H9 (cell line): ENCODE measurements around the gene TUT4. TPM values are rescaled to one million over a fixed set of nuclear protein-coding genes. Genes with fewer than 3 reads are reported as not detected.
A peak's percentile ranks its signal among the peaks of the same experiment; 100 is the strongest.

Experiments used
- DNase-seq: peaks from one replicate; pipeline ENCODE4 v3.0.0-alpha.2; 2017
- H2AFZ ChIP-seq: one replicate; pipeline ENCODE4 v1.6.1; 2013; ENCODE audit warnings: mild to moderate bottlenecking, low read length, control low read depth, moderate library complexity
- H2AK5ac ChIP-seq: 2 replicates; pipeline ENCODE4 v1.6.1; 2013; ENCODE audit warnings: low read length, control low read depth, mixed read lengths; ENCODE audit not compliant: insufficient read length
- H2BK120ac ChIP-seq: one replicate; pipeline ENCODE4 v1.6.1; 2013; ENCODE audit warnings: low read depth, mild to moderate bottlenecking, low read length, control low read depth, inconsistent platforms; ENCODE audit not compliant: poor library complexity, severe bottlenecking
- H2BK12ac ChIP-seq: 2 replicates; pipeline ENCODE4 v1.6.1; 2013; ENCODE audit warnings: low read length, control low read depth, mixed read lengths, low read depth; ENCODE audit not compliant: insufficient read length
- H2BK15ac ChIP-seq: 2 replicates; pipeline ENCODE4 v1.6.1; 2013; ENCODE audit warnings: low read depth, low read length, control low read depth
- H2BK20ac ChIP-seq: one replicate; pipeline ENCODE4 v1.6.1; 2013; ENCODE audit warnings: low read depth, mild to moderate bottlenecking, low read length, control low read depth, inconsistent platforms; ENCODE audit not compliant: poor library complexity, severe bottlenecking
- H2BK5ac ChIP-seq: 2 replicates; pipeline ENCODE4 v1.6.1; 2013; ENCODE audit warnings: low read length, control low read depth, mixed read lengths; ENCODE audit not compliant: insufficient read length
- H3K14ac ChIP-seq: 2 replicates; pipeline ENCODE4 v1.6.1; 2013; ENCODE audit warnings: low read length, control low read depth; ENCODE audit not compliant: insufficient read depth
- H3K18ac ChIP-seq: 2 replicates; pipeline ENCODE4 v1.6.1; 2013; ENCODE audit warnings: low read depth, mild to moderate bottlenecking, mixed read lengths, low read length, control low read depth; ENCODE audit not compliant: insufficient read length
- H3K23ac ChIP-seq: 2 replicates; pipeline ENCODE4 v1.6.1; 2013; ENCODE audit warnings: low read length, control low read depth, mixed read lengths, low read depth; ENCODE audit not compliant: insufficient read length
- H3K23me2 ChIP-seq: 2 replicates; pipeline ENCODE4 v1.6.1; 2013; ENCODE audit warnings: low read depth, mild to moderate bottlenecking, mixed read lengths, low read length, control low read depth; ENCODE audit not compliant: insufficient read length, poor library complexity, severe bottlenecking
- H3K27ac ChIP-seq: 2 replicates; pipeline ENCODE4 v1.5.1; 2013; ENCODE audit warnings: low read length, control low read depth, mixed read lengths, low read depth; ENCODE audit not compliant: insufficient read length
- H3K27me3 ChIP-seq: 2 replicates; pipeline ENCODE4 v1.6.1; 2013; ENCODE audit warnings: low read length, control low read depth, inconsistent platforms; ENCODE audit not compliant: insufficient read depth
- H3K4ac ChIP-seq: 2 replicates; pipeline ENCODE4 v1.6.1; 2013; ENCODE audit warnings: low read depth, mild to moderate bottlenecking, control low read depth, inconsistent platforms, low read length, moderate library complexity
- H3K4me1 ChIP-seq: 2 replicates; pipeline ENCODE4 v1.6.1; 2013; ENCODE audit warnings: low read length, control low read depth, inconsistent platforms; ENCODE audit not compliant: insufficient read depth
- H3K4me2 ChIP-seq: 2 replicates; pipeline ENCODE4 v1.6.1; 2013; ENCODE audit warnings: low read length, control low read depth, mixed read lengths; ENCODE audit not compliant: insufficient read length, insufficient read depth
- H3K56ac ChIP-seq: 2 replicates; pipeline ENCODE4 v1.6.1; 2013; ENCODE audit warnings: low read depth, mild to moderate bottlenecking, mixed read lengths, low read length, control low read depth; ENCODE audit not compliant: insufficient read length
- H3K79me1 ChIP-seq: 2 replicates; pipeline ENCODE4 v1.6.1; 2013; ENCODE audit warnings: low read depth, mild to moderate bottlenecking, moderate library complexity, low read length, control low read depth, inconsistent platforms; ENCODE audit not compliant: insufficient read depth, poor library complexity, severe bottlenecking
- H3K79me2 ChIP-seq: 2 replicates; pipeline ENCODE4 v1.6.1; 2013; ENCODE audit warnings: low read length, control low read depth, inconsistent platforms; ENCODE audit not compliant: insufficient read depth
- H3K9ac ChIP-seq: 2 replicates; pipeline ENCODE4 v1.6.1; 2013; ENCODE audit warnings: low read length, control low read depth, mixed read lengths; ENCODE audit not compliant: insufficient read length; ENCODE audit errors: extremely low read depth
- H3K9me3 ChIP-seq: one replicate; pipeline ENCODE4 v1.6.1; 2013; ENCODE audit warnings: low read depth, low read length, inconsistent platforms; ENCODE audit not compliant: control insufficient read depth
- H3T11ph ChIP-seq: one replicate; pipeline ENCODE4 v1.6.1; 2013; ENCODE audit warnings: mild to moderate bottlenecking, low read length, control low read depth, inconsistent platforms
- H4K20me1 ChIP-seq: one replicate; pipeline ENCODE4 v1.6.1; 2013; ENCODE audit not compliant: control insufficient read depth, insufficient read length, insufficient read depth
- H4K5ac ChIP-seq: 2 replicates; pipeline ENCODE4 v1.6.1; 2013; ENCODE audit warnings: low read depth, mild to moderate bottlenecking, mixed read lengths, low read length, control low read depth; ENCODE audit not compliant: insufficient read length
- H4K8ac ChIP-seq: replicated peaks from 2 replicates; pipeline ENCODE4 v1.6.1; 2013; ENCODE audit warnings: low read length, control low read depth, mixed read lengths, low read depth; ENCODE audit not compliant: insufficient read length
- H4K91ac ChIP-seq: 2 replicates; pipeline ENCODE4 v1.6.1; 2013; ENCODE audit warnings: low read depth, mild to moderate bottlenecking, moderate library complexity, mixed read lengths, low read length, control low read depth; ENCODE audit not compliant: insufficient read length
- H3K27ac Mint-ChIP-seq, 3 experiments: 2 replicates in 2 of 3; 3 replicates in 1 of 3; pipeline ENCODE4 v1.8.0; 2020 to 2021; ENCODE audit warnings: mixed read lengths in 3 of 3, mild to moderate bottlenecking in 1 of 3, moderate library complexity in 1 of 3
- H3K27me3 Mint-ChIP-seq: 2 replicates; pipeline ENCODE4 v1.8.0; 2021; ENCODE audit warnings: low read depth, mild to moderate bottlenecking, moderate library complexity, mixed read lengths
- H3K36me3 Mint-ChIP-seq, 3 experiments: 2 replicates in 2 of 3; 3 replicates in 1 of 3; pipeline ENCODE4 v1.8.0; 2020 to 2021; ENCODE audit warnings: low read depth in 3 of 3, mixed read lengths in 3 of 3; ENCODE audit not compliant: insufficient read depth in 1 of 3
- H3K4me1 Mint-ChIP-seq, 2 experiments: 2 replicates each; pipeline ENCODE4 v1.8.0; 2020; ENCODE audit warnings: mixed read lengths in 2 of 2
- H3K4me3 Mint-ChIP-seq, 2 experiments: 2 replicates in 1 of 2; 3 replicates in 1 of 2; pipeline ENCODE4 v1.8.0; 2020 to 2021; ENCODE audit warnings: mild to moderate bottlenecking in 2 of 2, mixed read lengths in 2 of 2, moderate library complexity in 1 of 2
- H3K9me3 Mint-ChIP-seq, 2 experiments: 2 replicates in 1 of 2; 3 replicates in 1 of 2; pipeline ENCODE4 v1.8.0; 2020; ENCODE audit warnings: mild to moderate bottlenecking in 2 of 2, mixed read lengths in 2 of 2, moderate library complexity in 1 of 2
- CTCF ChIP-seq: fragments of 200-600 bp; sonication (generic); conservative IDR thresholded peaks from 3 replicates; pipeline ENCODE4 v1.8.0; 2021; ENCODE audit warnings: antibody characterized with exemption, mild to moderate bottlenecking
- WGBS: extraction: QIAGEN DNeasy Blood & Tissue Kit; methylation state at CpG from one replicate; pipeline ENCODE4 v1.1.7; 2013; ENCODE audit warnings: missing lambda C conversion rate, low lambda C conversion rate, mixed read lengths; ENCODE audit not compliant: insufficient read length; ENCODE audit errors: extremely low coverage; 5-methylcytosine and 5-hydroxymethylcytosine counted together
- total RNA-seq: library from RNA; stranded (reverse); gene quantifications from 2 replicates; pipeline ENCODE4 v1.2.1, GENCODE V29; 2021

TUT4 gene
- total RNA-seq, 1 experiment from 2014 or later = 59.3 TPM

- no peak overlapping the region for H2AFZ ChIP-seq
- H3K27ac ChIP-seq = no peak overlapping the region
- no peaks in the 10 kb centered on the region for H3K23me2 ChIP-seq
- H4K20me1 ChIP-seq = no peaks in the 10 kb centered on the region
- no peaks in the 10 kb centered on the region for H3K27me3 Mint-ChIP-seq
- no peak overlapping the region for H3K56ac ChIP-seq
- TF ChIP-seq CTCF = no peak
- no peak overlapping the region for H2AK5ac ChIP-seq
- no peak overlapping the region for H4K5ac ChIP-seq
- H3K4me1 ChIP-seq = no peaks in the 10 kb centered on the region
- H3K27ac Mint-ChIP-seq = peak overlapping the region in 2 of 3 experiments; percentile 70 to 78; a peak in 3 of 7 replicates
- H3K18ac ChIP-seq = no peak overlapping the region
- no peak overlapping the region for H3T11ph ChIP-seq
- no peaks in the 10 kb centered on the region for H3K79me1 ChIP-seq
- H3K9ac ChIP-seq = no peak overlapping the region
- peaks cover 55 to 90% (median 78%) of the 10 kb centered on the region in 3 experiments for H3K36me3 Mint-ChIP-seq
- H3K9me3 ChIP-seq = no peaks in the 10 kb centered on the region
- H2BK120ac ChIP-seq = no peak overlapping the region
- no peaks in the 10 kb centered on the region for H3K27me3 ChIP-seq
- WGBS = no CpG with 5 or more reads among the region's 5 CpGs
- H4K8ac ChIP-seq = no peak overlapping the region
- no peaks in the 10 kb centered on the region for H3K4me1 Mint-ChIP-seq
- no peak overlapping the region for H3K4me2 ChIP-seq
- H3K4ac ChIP-seq = no peak overlapping the region
- H2BK5ac ChIP-seq = no peak overlapping the region
- H2BK15ac ChIP-seq = no peak overlapping the region
- no peaks in the 10 kb centered on the region for H3K9me3 Mint-ChIP-seq
- no peak overlapping the region for H2BK20ac ChIP-seq
- no peak overlapping the region for H4K91ac ChIP-seq
- no peak overlapping the region for H2BK12ac ChIP-seq
- H3K23ac ChIP-seq = no peak overlapping the region
- H3K4me3 Mint-ChIP-seq = no peak overlapping the region
- H3K79me2 ChIP-seq = no peaks in the 10 kb centered on the region
- H3K14ac ChIP-seq = no peak overlapping the region
- DNase-seq = no peak
Observed at GRCh38 chr1:52386458-52386857, 166.4 kb downstream of the TUT4 start.
